Endothelial cell of umbilical vein (primary cell): Measurements from ENCODE around the gene BCL2.

Experiments used
- EZH2 ChIP-seq: IDR thresholded peaks from 2 replicates; pipeline ENCODE4 v1.6.1; 2012; ENCODE audit warnings: borderline replicate concordance, low read depth, mild to moderate bottlenecking, moderate library complexity, low read length, inconsistent platforms; ENCODE audit not compliant: severe bottlenecking
- GATA2 ChIP-seq: IDR thresholded peaks from 2 replicates; pipeline ENCODE4 v1.7.0; 2011; ENCODE audit warnings: low read depth, mild to moderate bottlenecking, moderate library complexity, mixed read lengths, low read length; ENCODE audit not compliant: insufficient read length, insufficient read depth
- JUN ChIP-seq: IDR thresholded peaks from 2 replicates; pipeline ENCODE4 v1.6.1; 2011; ENCODE audit warnings: borderline replicate concordance, low read depth; ENCODE audit not compliant: insufficient read length, insufficient read depth
- MYC ChIP-seq: IDR thresholded peaks from one replicate; pipeline ENCODE4 v1.6.1; 2011; ENCODE audit warnings: mild to moderate bottlenecking, low read depth, low read length
- POLR2A ChIP-seq: IDR thresholded peaks from 2 replicates; pipeline ENCODE4 v1.6.1; 2012; ENCODE audit warnings: low read depth, mild to moderate bottlenecking, control low read depth, low read length
- POLR2AphosphoS5 ChIP-seq: IDR thresholded peaks from 2 replicates; pipeline ENCODE4 v1.6.1; 2012; ENCODE audit warnings: low read depth, mild to moderate bottlenecking, control low read depth, low read length, moderate library complexity; ENCODE audit not compliant: insufficient read depth
- TF ChIP-seq, protein P1 (sequence below), 2 donors: IDR thresholded peaks; 1 replicate in 1 of 2; 2 replicates in 1 of 2; pipeline ENCODE4 v1.5.1; 2011; ENCODE audit warnings: low read length in 2 of 2, mild to moderate bottlenecking in 2 of 2, moderate library complexity in 2 of 2, control low read depth in 1 of 2, inconsistent platforms in 1 of 2, low read depth in 1 of 2; ENCODE audit not compliant: insufficient read depth in 1 of 2; ENCODE audit errors: extremely low read depth in 1 of 2

DNA sequence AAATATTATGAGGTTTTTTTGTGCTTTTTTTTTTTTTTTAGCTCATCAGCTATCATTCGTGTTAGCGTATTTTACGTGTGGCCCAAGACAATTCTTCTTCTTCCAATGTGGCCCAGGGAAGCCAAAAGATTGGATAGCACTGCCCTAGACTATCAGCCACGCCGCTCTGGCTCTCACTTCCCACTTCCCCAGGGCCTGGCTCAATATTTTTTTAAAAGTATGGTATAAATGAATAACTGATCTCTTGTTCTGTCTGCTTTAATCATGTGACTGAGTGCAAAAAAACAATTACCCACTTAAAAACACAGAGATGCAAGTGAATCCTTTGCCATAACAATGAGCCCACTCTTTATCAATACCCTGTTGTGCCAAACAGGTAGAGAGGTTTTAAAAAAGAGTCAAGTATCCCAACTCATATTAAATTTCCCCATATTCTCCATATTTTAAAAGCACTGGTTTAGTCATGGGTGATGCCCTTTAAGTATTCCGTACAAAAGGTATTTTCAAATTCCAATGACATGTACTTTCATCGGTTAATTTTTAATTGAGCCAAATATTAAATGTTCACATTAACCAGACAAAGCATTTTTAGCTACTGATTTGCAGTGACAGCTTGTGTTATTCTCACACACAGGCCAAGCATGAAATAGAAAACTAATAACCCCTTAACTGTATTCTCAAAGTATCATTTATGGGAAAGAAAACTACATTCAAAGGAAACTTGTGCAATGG lies 12.6 kb downstream of the BCL2 start:
- TF ChIP-seq, protein P1, sequence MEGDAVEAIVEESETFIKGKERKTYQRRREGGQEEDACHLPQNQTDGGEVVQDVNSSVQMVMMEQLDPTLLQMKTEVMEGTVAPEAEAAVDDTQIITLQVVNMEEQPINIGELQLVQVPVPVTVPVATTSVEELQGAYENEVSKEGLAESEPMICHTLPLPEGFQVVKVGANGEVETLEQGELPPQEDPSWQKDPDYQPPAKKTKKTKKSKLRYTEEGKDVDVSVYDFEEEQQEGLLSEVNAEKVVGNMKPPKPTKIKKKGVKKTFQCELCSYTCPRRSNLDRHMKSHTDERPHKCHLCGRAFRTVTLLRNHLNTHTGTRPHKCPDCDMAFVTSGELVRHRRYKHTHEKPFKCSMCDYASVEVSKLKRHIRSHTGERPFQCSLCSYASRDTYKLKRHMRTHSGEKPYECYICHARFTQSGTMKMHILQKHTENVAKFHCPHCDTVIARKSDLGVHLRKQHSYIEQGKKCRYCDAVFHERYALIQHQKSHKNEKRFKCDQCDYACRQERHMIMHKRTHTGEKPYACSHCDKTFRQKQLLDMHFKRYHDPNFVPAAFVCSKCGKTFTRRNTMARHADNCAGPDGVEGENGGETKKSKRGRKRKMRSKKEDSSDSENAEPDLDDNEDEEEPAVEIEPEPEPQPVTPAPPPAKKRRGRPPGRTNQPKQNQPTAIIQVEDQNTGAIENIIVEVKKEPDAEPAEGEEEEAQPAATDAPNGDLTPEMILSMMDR (IDR thresholded peaks at IDR 0.05; ENCODE audit: extremely low read depth in 1 of 2, insufficient read depth in 1 of 2, low read depth in 1 of 2, low read length in 2 of 2): no peak
- TF ChIP-seq JUN (no peak), POLR2A (no peak), POLR2AphosphoS5 (no peak), EZH2 (no peak), GATA2 (no peak), MYC (no peak)
